Caco-2 (cell line): Measurements from ENCODE around the gene NUP93. TPM values are rescaled to one million over a fixed set of nuclear protein-coding genes. Genes with fewer than 3 reads are reported as not detected.
"Not testable (repeated sequence)": the region's sequence is repeated elsewhere in the genome, so short reads cannot be mapped to it uniquely, and the experiment has no call there.

Experiments
- BruUV-seq: library from RNA; stranded (reverse); fragments of 400-500 nt; replicated peaks from 2 replicates; lab custom pipeline; 2021; lab: Mats Ljungman, UMichigan
- CTCF ChIA-PET: fragments of 300-600 bp; sonication (Branson Sonifier 250); formaldehyde crosslinking; loops from one replicate; lab custom pipeline; 2022; ENCODE audit warnings: antibody characterized with exemption; lab: Charles Lee
- POLR2A ChIA-PET: fragments of 300-600 bp; sonication (Branson Sonifier 250); formaldehyde crosslinking; loops from one replicate; lab custom pipeline; 2022; ENCODE audit warnings: antibody characterized with exemption; lab: Charles Lee
- DNase-seq, 2 experiments: peaks; one replicate each; pipeline versions ENCODE4 v3.0.0 to v3.0.0-alpha.2; 2020 to 2022
- H3K27me3 ChIP-seq: replicated peaks from 2 replicates; pipeline ENCODE4 v1.6.0; 2011; ENCODE audit warnings: low read length; ENCODE audit not compliant: control insufficient read depth, insufficient read depth
- H3K36me3 ChIP-seq: 2 replicates; pipeline ENCODE4 v1.5.1; 2011; ENCODE audit warnings: low read length; ENCODE audit not compliant: control insufficient read depth, insufficient read depth
- H3K4me1 ChIP-seq: fragments of 250-450 bp; sonication (Bioruptor Pico); 2 replicates; pipeline ENCODE4 v1.5.1; 2020; ENCODE audit warnings: mild to moderate bottlenecking
- H3K4me3 ChIP-seq: 2 replicates; pipeline ENCODE4 v1.5.1; 2011; ENCODE audit warnings: low read depth, mild to moderate bottlenecking, control low read depth, low read length
- H3K9me3 ChIP-seq: fragments of 250-450 bp; sonication (Bioruptor Pico); 2 replicates; pipeline ENCODE4 v1.5.1; 2020; ENCODE audit warnings: mild to moderate bottlenecking, moderate library complexity
- H3K27ac Mint-ChIP-seq: one replicate; pipeline ENCODE4 v1.8.0; 2022; ENCODE audit warnings: mixed read lengths; ENCODE audit not compliant: unreplicated experiment
- H3K27me3 Mint-ChIP-seq: one replicate; pipeline ENCODE4 v1.8.0; 2022; ENCODE audit warnings: mixed read lengths; ENCODE audit not compliant: insufficient read depth, unreplicated experiment
- H3K36me3 Mint-ChIP-seq: one replicate; pipeline ENCODE4 v1.8.0; 2022; ENCODE audit warnings: mild to moderate bottlenecking, mixed read lengths; ENCODE audit not compliant: insufficient read depth, unreplicated experiment
- H3K4me1 Mint-ChIP-seq: one replicate; pipeline ENCODE4 v1.8.0; 2022; ENCODE audit warnings: low read depth, mixed read lengths; ENCODE audit not compliant: unreplicated experiment
- H3K4me3 Mint-ChIP-seq: one replicate; pipeline ENCODE4 v1.8.0; 2022; ENCODE audit warnings: mild to moderate bottlenecking, moderate library complexity, mixed read lengths; ENCODE audit not compliant: unreplicated experiment
- H3K9me3 Mint-ChIP-seq: one replicate; pipeline ENCODE4 v1.8.0; 2022; ENCODE audit warnings: mixed read lengths; ENCODE audit not compliant: unreplicated experiment
- intact Hi-C: fragments of 100-400 bp; cut with micrococcal nuclease; formaldehyde crosslinking; loops from one replicate; pipeline ENCODE4 v1.10.0; 2022; ENCODE audit not compliant: unreplicated experiment
- total RNA-seq: library from RNA; stranded (reverse); gene quantifications from 2 replicates; pipeline ENCODE4 v1.2.3, GENCODE V29; 2022
- TF ChIP-seq, protein P1 (sequence below), 2 experiments: fragments of 200-600 bp in 1 of 2; IDR thresholded peaks; 1 replicate in 1 of 2; 2 replicates in 1 of 2; pipeline versions ENCODE4 v1.5.1 to v1.8.0; 2011 to 2022; ENCODE audit warnings: antibody characterized with exemption in 1 of 2, control low read depth in 1 of 2, inconsistent platforms in 1 of 2, low read depth in 1 of 2, low read length in 1 of 2, mild to moderate bottlenecking in 1 of 2, moderate library complexity in 1 of 2; ENCODE audit not compliant: insufficient read depth in 1 of 2, severe bottlenecking in 1 of 2, unreplicated experiment in 1 of 2

NUP93 gene
- total RNA-seq, 1 experiment from 2014 or later: 148 TPM

DNA sequence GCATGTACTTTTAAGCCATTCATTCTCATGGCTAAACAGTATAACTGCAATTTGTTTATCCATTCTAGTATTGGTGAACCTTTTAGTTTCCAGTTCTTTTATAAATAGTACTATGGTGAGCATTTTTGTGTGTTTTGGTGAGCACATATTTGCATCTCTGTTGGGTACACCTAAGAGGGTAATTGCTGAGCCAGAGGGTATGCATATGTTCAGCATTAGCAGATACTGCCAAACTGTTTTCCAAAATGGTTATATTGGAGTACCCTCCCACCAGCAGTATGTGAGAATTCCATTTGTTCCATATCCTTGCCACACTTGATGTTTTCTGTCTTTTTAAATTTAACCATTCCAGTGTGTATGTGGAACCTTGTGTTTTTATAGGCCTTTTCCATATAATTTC lies 81.0 kb downstream of the NUP93 start:
- Mint-ChIP-seq H3K27me3 (no peaks in the 10 kb centered on the region), H3K4me3 (no peak overlapping the region), H3K36me3 (peaks cover 32% of the 10 kb centered on the region), H3K9me3 (no peaks in the 10 kb centered on the region), H3K27ac (no peak overlapping the region), H3K4me1 (peaks cover 54% of the 10 kb centered on the region)
- ChIA-PET POLR2A (no interaction called here), CTCF (no interaction called here)
- no peak for DNase-seq
- intact Hi-C loops: no loop called here
- Histone ChIP-seq H3K36me3 (no peaks in the 10 kb centered on the region), H3K4me1 (peaks cover 77% of the 10 kb centered on the region), H3K4me3 (no peak overlapping the region), H3K27me3 (no peaks in the 10 kb centered on the region), H3K9me3 (no peaks in the 10 kb centered on the region)
- no TSS peak for BruUV-seq
- TF ChIP-seq, protein P1, sequence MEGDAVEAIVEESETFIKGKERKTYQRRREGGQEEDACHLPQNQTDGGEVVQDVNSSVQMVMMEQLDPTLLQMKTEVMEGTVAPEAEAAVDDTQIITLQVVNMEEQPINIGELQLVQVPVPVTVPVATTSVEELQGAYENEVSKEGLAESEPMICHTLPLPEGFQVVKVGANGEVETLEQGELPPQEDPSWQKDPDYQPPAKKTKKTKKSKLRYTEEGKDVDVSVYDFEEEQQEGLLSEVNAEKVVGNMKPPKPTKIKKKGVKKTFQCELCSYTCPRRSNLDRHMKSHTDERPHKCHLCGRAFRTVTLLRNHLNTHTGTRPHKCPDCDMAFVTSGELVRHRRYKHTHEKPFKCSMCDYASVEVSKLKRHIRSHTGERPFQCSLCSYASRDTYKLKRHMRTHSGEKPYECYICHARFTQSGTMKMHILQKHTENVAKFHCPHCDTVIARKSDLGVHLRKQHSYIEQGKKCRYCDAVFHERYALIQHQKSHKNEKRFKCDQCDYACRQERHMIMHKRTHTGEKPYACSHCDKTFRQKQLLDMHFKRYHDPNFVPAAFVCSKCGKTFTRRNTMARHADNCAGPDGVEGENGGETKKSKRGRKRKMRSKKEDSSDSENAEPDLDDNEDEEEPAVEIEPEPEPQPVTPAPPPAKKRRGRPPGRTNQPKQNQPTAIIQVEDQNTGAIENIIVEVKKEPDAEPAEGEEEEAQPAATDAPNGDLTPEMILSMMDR (IDR thresholded peaks at IDR 0.05; ENCODE audit: insufficient read depth in 1 of 2, low read depth in 1 of 2, low read length in 1 of 2, severe bottlenecking in 1 of 2, unreplicated experiment in 1 of 2): no peak

DNA sequence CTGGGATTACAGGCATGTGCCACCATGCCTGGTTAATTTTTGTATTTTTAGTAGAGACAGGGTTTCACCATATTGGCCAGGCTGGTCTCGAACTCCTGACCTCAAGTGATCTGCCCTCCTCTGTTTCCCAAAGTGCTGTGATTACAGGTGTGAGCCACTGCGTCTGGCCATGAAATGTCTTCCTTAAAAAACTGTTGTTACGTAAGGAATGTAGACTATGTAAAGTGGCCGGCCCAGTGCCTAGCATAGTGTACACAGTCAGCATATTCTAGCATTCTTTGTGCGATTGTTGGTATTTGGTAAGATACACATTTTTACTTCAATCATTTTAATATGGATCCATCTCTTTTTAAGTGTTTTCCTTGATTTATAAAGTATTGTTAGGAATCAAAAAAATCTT lies 81.7 kb downstream of the NUP93 start:
- H3K9me3 Mint-ChIP-seq, H3K4me3 ChIP-seq, H3K9me3 ChIP-seq, BruUV-seq, H3K27me3 ChIP-seq, H3K27me3 Mint-ChIP-seq, H3K27ac Mint-ChIP-seq, H3K36me3 ChIP-seq, DNase-seq, POLR2A ChIA-PET, CTCF ChIA-PET, H3K4me3 Mint-ChIP-seq, intact Hi-C loops: not testable (repeated sequence)
- Mint-ChIP-seq H3K36me3 (peaks cover 34% of the 10 kb centered on the region), H3K4me1 (peaks cover 50% of the 10 kb centered on the region)
- H3K4me1 ChIP-seq: peaks cover 73% of the 10 kb centered on the region

DNA sequence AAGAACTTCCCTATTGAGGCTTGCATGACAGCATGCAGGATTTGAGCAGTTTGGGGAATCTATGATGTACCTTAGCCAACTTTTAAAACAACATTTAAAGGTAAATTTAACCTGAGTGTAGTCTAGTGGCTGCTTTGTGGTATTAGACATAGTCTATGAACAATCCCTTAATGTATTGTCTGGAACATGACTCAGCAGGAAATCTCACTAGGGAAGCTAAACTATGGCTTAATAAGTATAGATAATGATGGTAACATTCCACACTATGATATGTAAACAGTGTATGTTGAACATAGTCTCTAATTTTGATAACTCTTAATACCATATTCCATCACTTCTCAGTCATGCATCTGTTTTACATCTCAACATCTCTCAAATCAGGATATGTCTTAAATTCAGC lies 83.0 kb downstream of the NUP93 start:
- H3K36me3 Mint-ChIP-seq: peaks cover 28% of the 10 kb centered on the region
- Histone ChIP-seq H3K4me3 (no peak overlapping the region), H3K36me3 (no peaks in the 10 kb centered on the region), H3K9me3 (0 out of 2 replicates have a peak, but pooled peaks cover 8% of the 10 kb centered on the region), H3K4me1 (peaks cover 71% of the 10 kb centered on the region), H3K27me3 (no peaks in the 10 kb centered on the region)
- peaks cover 42% of the 10 kb centered on the region for H3K4me1 Mint-ChIP-seq
- no peak overlapping the region for H3K4me3 Mint-ChIP-seq
- TF ChIP-seq, protein P1 (IDR thresholded peaks at IDR 0.05; ENCODE audit: insufficient read depth in 1 of 2, low read depth in 1 of 2, low read length in 1 of 2, severe bottlenecking in 1 of 2, unreplicated experiment in 1 of 2): no peak
- intact Hi-C loops: no loop called here
- no peak for DNase-seq
- POLR2A ChIA-PET: no interaction called here
- CTCF ChIA-PET: interaction anchor here (1.5 kb wide), 1 partner anchor 20 kb away, joined by 9 read pairs; no protein-coding TSS in a partner anchor
- peak overlapping the region; percentile 58 for H3K27ac Mint-ChIP-seq
- H3K9me3 Mint-ChIP-seq: no peaks in the 10 kb centered on the region
- no peaks in the 10 kb centered on the region for H3K27me3 Mint-ChIP-seq
- no TSS peak for BruUV-seq
